HG03457 (cell line): ENCODE measurements around the gene SLC6A6.

ENCODE experiments used
- ATAC-seq: cut with Tn5 transposase; IDR thresholded peaks from one replicate; pipeline ENCODE4 v1.9.1; 2021; ENCODE audit warnings: moderate number of reproducible peaks; ENCODE audit not compliant: unreplicated experiment

The SLC6A6 gene

GRCh38 chr3:14451844-14452739 lies 49.7 kb downstream of the SLC6A6 start:
- ATAC-seq: no peak

GRCh38 chr3:14452740-14453710 lies 50.6 kb downstream of the SLC6A6 start:
- ATAC-seq: no peak

GRCh38 chr3:14453876-14454638 lies 51.7 kb downstream of the SLC6A6 start:
- no peak for ATAC-seq

GRCh38 chr3:14454639-14455310 lies 52.4 kb downstream of the SLC6A6 start:
- no peak for ATAC-seq

- ATAC-seq: no peak
These were observed 53.3 kb downstream of the SLC6A6 start for GRCh38 chr3:14455571-14456317.

GRCh38 chr3:14456794-14457193 lies 54.4 kb downstream of the SLC6A6 start:
- no peak for ATAC-seq

- no peak for ATAC-seq
These were observed 55.1 kb downstream of the SLC6A6 start for GRCh38 chr3:14457481-14457880.

GRCh38 chr3:14457999-14458398 lies 55.6 kb downstream of the SLC6A6 start:
- no peak for ATAC-seq

- no peak for ATAC-seq
These were observed 56.2 kb downstream of the SLC6A6 start for GRCh38 chr3:14458434-14459275.

GRCh38 chr3:14459384-14459783 lies 57.0 kb downstream of the SLC6A6 start:
- no peak for ATAC-seq

GRCh38 chr3:14459787-14460186 lies 57.4 kb downstream of the SLC6A6 start:
- ATAC-seq: no peak

GRCh38 chr3:14460342-14461005 lies 58.1 kb downstream of the SLC6A6 start:
- no peak for ATAC-seq

- ATAC-seq: no peak
These were observed 58.8 kb downstream of the SLC6A6 start for GRCh38 chr3:14461006-14461747.

GRCh38 chr3:14461748-14462324 lies 59.4 kb downstream of the SLC6A6 start:
- no peak for ATAC-seq

GRCh38 chr3:14462738-14463137 lies 60.3 kb downstream of the SLC6A6 start:
- ATAC-seq: no peak

- no peak for ATAC-seq
These were observed 61.1 kb downstream of the SLC6A6 start for GRCh38 chr3:14463330-14464140.
